A549 (cell line): ENCODE data around the gene TBL1X.

Experiments used
- EHMT2 ChIP-seq: fragments of 200-600 bp; sonication (generic); IDR thresholded peaks from 2 replicates; pipeline ENCODE4 v1.6.1; 2016; ENCODE audit warnings: antibody characterized with exemption, low read depth, mild to moderate bottlenecking, moderate library complexity
- MAFK ChIP-seq: fragments of 450-650 bp; IDR thresholded peaks from 2 replicates; pipeline ENCODE4 v1.6.1; 2014; ENCODE audit not compliant: partially characterized antibody
- RFX5 ChIP-seq: fragments of 450-650 bp; IDR thresholded peaks from 2 replicates; pipeline ENCODE4 v1.7.1; 2014; ENCODE audit warnings: antibody characterized with exemption, mild to moderate bottlenecking, moderate library complexity
- TF ChIP-seq, protein P1 (sequence below): fragments of >200 bp; sonication (Bioruptor Twin); formaldehyde crosslinking; IDR thresholded peaks from 3 replicates; pipeline ENCODE4 v1.5.1; 2016
- TF ChIP-seq, protein P2 (sequence below): IDR thresholded peaks from 2 replicates; pipeline ENCODE4 v1.6.1; 2012

GRCh38 chrX:9518889-9519288 lies 54.0 kb downstream of the TBL1X start:
- TF ChIP-seq, protein P1, sequence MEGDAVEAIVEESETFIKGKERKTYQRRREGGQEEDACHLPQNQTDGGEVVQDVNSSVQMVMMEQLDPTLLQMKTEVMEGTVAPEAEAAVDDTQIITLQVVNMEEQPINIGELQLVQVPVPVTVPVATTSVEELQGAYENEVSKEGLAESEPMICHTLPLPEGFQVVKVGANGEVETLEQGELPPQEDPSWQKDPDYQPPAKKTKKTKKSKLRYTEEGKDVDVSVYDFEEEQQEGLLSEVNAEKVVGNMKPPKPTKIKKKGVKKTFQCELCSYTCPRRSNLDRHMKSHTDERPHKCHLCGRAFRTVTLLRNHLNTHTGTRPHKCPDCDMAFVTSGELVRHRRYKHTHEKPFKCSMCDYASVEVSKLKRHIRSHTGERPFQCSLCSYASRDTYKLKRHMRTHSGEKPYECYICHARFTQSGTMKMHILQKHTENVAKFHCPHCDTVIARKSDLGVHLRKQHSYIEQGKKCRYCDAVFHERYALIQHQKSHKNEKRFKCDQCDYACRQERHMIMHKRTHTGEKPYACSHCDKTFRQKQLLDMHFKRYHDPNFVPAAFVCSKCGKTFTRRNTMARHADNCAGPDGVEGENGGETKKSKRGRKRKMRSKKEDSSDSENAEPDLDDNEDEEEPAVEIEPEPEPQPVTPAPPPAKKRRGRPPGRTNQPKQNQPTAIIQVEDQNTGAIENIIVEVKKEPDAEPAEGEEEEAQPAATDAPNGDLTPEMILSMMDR: no peak
- no peak for TF ChIP-seq RFX5
- TF ChIP-seq EHMT2: no peak
- TF ChIP-seq, protein P2, sequence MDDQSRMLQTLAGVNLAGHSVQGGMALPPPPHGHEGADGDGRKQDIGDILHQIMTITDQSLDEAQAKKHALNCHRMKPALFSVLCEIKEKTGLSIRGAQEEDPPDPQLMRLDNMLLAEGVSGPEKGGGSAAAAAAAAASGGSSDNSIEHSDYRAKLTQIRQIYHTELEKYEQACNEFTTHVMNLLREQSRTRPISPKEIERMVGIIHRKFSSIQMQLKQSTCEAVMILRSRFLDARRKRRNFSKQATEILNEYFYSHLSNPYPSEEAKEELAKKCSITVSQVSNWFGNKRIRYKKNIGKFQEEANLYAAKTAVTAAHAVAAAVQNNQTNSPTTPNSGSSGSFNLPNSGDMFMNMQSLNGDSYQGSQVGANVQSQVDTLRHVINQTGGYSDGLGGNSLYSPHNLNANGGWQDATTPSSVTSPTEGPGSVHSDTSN: no peak
- TF ChIP-seq MAFK: no peak
